Measurements from ENCODE around the gene SMPD3. TPM values are rescaled to one million over a fixed set of nuclear protein-coding genes. Genes with fewer than 3 reads are reported as not detected.

SMPD3 gene
- total RNA-seq, 1 donor from 2014 or later: not detected

DNA sequence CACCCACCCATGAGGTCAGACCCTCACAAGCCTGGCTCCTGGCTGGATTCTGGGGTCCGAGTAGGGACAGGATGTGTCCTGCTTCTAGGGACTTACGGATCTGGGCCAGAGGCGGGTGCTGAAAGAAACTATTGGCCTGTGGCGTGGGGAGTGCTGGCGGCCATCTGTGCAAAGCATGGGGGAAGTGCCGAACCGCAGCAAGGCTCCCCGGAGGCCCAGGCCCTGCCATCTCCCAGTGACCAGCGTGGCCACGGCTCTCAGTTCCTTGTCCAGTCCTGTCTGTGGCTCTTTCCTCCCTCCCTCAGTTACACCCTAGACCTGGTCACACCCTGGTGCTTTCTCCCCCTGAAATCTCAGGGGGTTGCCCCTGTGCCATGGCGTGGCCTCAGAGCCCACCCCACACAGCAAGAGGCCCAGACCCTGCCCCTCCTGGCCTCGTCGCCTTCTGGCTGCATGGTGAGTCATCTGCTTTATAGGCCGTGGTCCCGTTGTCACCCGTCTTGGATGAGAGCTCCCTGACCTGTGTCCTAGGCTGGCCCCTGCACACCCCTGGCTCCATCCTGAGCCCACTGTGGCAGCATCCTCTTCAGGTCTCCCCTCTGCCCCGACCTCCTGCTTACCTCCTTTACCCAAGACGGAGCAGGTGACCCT lies 83.0 kb downstream of the SMPD3 start:
- peaks cover 17% of the 10 kb centered on the region for H3K27me3 ChIP-seq (ENCODE audit: control insufficient read depth, insufficient read depth, low read length)
- no peak overlapping the region for H3K4me3 ChIP-seq (ENCODE audit: low read depth, low read length)
- no peak for FAIRE-seq
- H3K36me3 ChIP-seq (ENCODE audit: control insufficient read depth, insufficient read depth, low read length): no peaks in the 10 kb centered on the region
- no peak for DNase-seq (ENCODE audit: low read depth)
- TF ChIP-seq, protein P1, sequence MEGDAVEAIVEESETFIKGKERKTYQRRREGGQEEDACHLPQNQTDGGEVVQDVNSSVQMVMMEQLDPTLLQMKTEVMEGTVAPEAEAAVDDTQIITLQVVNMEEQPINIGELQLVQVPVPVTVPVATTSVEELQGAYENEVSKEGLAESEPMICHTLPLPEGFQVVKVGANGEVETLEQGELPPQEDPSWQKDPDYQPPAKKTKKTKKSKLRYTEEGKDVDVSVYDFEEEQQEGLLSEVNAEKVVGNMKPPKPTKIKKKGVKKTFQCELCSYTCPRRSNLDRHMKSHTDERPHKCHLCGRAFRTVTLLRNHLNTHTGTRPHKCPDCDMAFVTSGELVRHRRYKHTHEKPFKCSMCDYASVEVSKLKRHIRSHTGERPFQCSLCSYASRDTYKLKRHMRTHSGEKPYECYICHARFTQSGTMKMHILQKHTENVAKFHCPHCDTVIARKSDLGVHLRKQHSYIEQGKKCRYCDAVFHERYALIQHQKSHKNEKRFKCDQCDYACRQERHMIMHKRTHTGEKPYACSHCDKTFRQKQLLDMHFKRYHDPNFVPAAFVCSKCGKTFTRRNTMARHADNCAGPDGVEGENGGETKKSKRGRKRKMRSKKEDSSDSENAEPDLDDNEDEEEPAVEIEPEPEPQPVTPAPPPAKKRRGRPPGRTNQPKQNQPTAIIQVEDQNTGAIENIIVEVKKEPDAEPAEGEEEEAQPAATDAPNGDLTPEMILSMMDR (IDR thresholded peaks at IDR 0.05; ENCODE audit: insufficient read depth, low read length, severe bottlenecking): no peak

DNA sequence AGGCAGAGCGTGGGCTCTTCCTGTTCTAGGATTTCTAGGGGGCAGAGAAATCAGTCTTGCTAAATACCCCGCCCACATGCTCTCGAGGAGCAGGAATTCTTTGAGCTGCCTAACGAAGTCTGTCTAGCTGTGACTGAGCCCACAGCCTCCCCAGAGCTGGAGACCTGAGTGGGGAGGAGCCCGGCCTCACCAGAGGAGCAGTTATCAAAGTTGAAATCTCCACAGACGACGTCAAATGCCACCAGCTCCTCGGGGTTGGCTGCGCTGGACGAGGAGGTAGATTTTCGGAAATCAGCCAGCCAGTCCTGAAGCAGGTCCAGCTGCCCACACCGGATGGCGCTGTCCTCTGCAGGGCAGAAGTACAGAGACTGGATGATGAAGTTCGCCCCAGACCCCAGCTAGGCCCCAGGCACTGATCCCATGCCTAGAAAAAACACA lies 83.7 kb downstream of the SMPD3 start:
- no peak for FAIRE-seq
- no peak overlapping the region for H3K4me3 ChIP-seq (ENCODE audit: low read depth, low read length)
- TF ChIP-seq, protein P1 (IDR thresholded peaks at IDR 0.05; ENCODE audit: insufficient read depth, low read length, severe bottlenecking): peak; percentile 24
- DNase-seq (ENCODE audit: low read depth): no peak
- H3K36me3 ChIP-seq (ENCODE audit: control insufficient read depth, insufficient read depth, low read length): no peaks in the 10 kb centered on the region
- H3K27me3 ChIP-seq (ENCODE audit: control insufficient read depth, insufficient read depth, low read length): peaks cover 17% of the 10 kb centered on the region

DNA sequence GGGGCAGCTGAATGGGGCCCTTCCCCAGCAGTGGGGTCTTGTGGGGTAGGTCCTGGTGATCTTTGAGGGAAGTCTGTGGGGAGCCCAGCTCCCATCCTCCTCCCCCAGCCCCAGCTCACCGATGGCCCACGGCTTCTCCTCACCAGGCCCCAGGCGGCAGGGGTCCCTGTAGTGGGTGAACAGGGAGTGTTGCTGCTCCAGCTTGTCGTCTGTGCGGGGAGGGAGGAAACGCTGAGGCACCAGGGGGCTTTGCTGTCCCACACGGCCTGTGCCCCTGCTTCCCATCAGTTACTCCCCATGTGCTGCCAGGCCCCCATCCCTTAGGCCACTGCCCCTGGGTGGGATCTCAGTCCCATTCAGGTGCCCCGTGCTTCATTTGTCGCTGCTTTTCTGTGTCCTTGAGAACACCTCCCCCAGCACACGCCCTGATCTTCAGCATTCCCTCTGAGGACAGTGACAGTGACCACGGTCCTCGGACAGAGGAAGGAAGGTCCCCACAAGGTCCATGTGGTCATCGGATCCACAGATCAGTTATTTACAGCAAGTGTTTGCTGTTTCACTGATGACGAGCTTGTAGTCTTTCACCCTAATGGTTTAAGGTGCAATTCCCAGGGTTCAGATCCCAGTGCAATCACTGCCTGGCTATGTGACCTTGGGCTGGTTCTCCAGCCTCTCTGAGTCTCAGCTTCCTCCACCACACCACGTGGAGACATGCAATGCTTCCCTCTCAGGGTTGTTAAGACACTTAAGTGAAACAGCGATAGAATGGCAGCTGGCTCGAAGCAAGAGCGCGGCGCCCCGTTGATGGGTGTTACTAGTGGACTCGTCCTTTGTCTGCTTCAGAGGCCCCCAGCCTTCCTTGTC lies 84.4 kb downstream of the SMPD3 start:
- TF ChIP-seq, protein P1 (IDR thresholded peaks at IDR 0.05; ENCODE audit: insufficient read depth, low read length, severe bottlenecking): no peak
- Histone ChIP-seq H3K36me3 (ENCODE audit: control insufficient read depth, insufficient read depth, low read length) (no peaks in the 10 kb centered on the region), H3K27me3 (ENCODE audit: control insufficient read depth, insufficient read depth, low read length) (peaks cover 17% of the 10 kb centered on the region), H3K4me3 (ENCODE audit: low read depth, low read length) (no peak overlapping the region)
- DNase-seq (ENCODE audit: low read depth): no peak
- peak; percentile 70 for FAIRE-seq

DNA sequence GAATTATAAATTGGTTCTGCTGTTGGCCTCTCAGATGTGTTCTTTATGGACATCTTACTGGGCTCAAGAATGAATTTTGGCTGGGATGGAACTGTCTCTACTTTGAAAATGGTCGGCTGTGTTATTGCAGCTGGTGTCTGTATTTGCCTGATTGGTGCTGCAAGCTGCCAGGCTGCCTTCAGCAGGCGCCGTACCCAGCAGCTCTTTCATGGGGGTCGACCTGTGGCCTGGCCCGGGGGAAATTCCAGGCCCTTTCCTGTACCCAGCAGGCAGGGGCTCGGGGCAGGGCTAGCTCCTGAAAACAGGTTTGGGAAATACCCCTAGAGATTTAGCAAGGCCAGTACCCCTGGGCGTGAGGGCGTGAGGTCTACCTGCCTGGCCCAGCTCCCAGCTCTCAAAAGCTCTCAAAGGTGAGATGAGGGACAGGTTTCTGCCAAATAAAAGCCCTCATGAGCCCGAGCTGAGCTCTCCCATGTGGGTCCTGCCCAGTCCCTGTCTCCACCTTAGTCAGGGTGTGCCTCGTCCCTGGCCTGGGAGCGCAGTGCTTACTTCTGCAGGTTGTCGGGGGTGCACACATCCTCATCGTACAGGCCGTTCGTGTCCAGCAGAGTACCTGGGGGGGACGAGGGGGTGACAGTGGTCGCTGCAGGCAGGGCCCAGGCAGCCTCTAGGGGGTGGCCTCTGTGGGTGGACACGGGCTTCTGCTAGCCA lies 85.2 kb downstream of the SMPD3 start:
- DNase-seq (ENCODE audit: low read depth) (no peak), FAIRE-seq (no peak)
- TF ChIP-seq, protein P1 (IDR thresholded peaks at IDR 0.05; ENCODE audit: insufficient read depth, low read length, severe bottlenecking): no peak
- peaks cover 17% of the 10 kb centered on the region for H3K27me3 ChIP-seq (ENCODE audit: control insufficient read depth, insufficient read depth, low read length)
- H3K36me3 ChIP-seq (ENCODE audit: control insufficient read depth, insufficient read depth, low read length): peaks cover 2% of the 10 kb centered on the region
- no peak overlapping the region for H3K4me3 ChIP-seq (ENCODE audit: low read depth, low read length)

DNA sequence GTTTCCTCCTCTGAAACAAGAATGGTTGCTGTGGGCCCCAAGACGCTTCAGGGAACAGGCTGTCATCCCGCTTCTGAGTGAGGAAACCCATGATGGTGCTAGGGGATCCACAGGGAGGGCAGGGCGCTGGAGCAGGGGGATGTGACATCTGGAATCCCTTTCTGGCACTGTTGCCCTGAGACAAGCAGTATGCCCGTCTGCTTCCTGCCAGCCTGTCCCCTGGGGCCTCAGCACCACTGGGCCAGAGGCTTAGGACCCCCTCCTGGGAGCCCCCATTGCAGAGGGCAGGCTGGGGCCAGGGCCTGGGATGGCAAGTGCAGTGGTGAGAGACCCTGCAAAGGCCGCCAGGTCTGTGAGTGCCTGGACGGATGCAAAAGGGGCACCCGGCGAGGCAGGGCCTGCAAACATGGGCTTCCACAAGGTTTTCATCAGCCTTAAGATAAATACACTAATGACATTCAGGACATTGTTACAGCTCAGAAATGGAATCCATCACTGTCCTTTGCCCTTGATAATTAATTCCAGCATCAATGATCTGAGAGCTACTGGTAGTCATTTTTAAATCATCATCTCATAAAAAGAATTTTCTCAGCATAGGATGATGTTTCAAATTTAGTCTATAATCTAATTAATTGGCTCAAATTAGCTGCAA lies 85.9 kb downstream of the SMPD3 start:
- no peak for DNase-seq (ENCODE audit: low read depth)
- Histone ChIP-seq H3K4me3 (ENCODE audit: low read depth, low read length) (no peak overlapping the region), H3K27me3 (ENCODE audit: control insufficient read depth, insufficient read depth, low read length) (peaks cover 14% of the 10 kb centered on the region), H3K36me3 (ENCODE audit: control insufficient read depth, insufficient read depth, low read length) (peaks cover 2% of the 10 kb centered on the region)
- no peak for FAIRE-seq
- TF ChIP-seq, protein P1 (IDR thresholded peaks at IDR 0.05; ENCODE audit: insufficient read depth, low read length, severe bottlenecking): no peak

All from bronchial epithelial cell (primary cell).